SK-N-SH (cell line): ENCODE data around the gene NKX3-2. TPM values are rescaled to one million over a fixed set of nuclear protein-coding genes. Genes with fewer than 3 reads are reported as not detected.

Experiments
- CTCF ChIA-PET: fragments of 300-600, 350-600 bp; formaldehyde crosslinking; extraction: SDS; loops from one replicate; lab custom pipeline; 2021; lab: Yijun Ruan, JAX
- POLR2A ChIA-PET: fragments of 350-600 bp; sonication (Branson Sonifier 250); formaldehyde crosslinking; extraction: SDS; loops from one replicate; lab custom pipeline; 2020; ENCODE audit warnings: antibody characterized with exemption, inconsistent platforms; lab: Yijun Ruan, JAX
- DNase-seq: peaks from one replicate; pipeline ENCODE4 v3.0.0; 2012
- H2AFZ ChIP-seq: fragments of 200-600 bp; sonication (generic); 2 replicates; pipeline ENCODE4 v1.8.1; 2016; ENCODE audit warnings: antibody characterized with exemption, mild to moderate bottlenecking, low read depth
- H3F3A ChIP-seq: fragments of 200-600 bp; sonication (generic); replicated peaks from 2 replicates; pipeline ENCODE3; 2016; ENCODE audit warnings: antibody characterized with exemption, mild to moderate bottlenecking; ENCODE audit not compliant: insufficient read depth
- H3K27ac ChIP-seq, 2 experiments: fragments of 200-500 bp in 1 of 2; fragments of 200-600 bp in 1 of 2; sonication (Bioruptor generic) in 1 of 2; sonication (generic), shearing (Covaris generic) in 1 of 2; 2 replicates each; pipeline versions ENCODE4 v1.5.1 to v1.6.1; 2014 to 2016; ENCODE audit warnings: low read depth in 2 of 2, inconsistent platforms in 1 of 2, low read length in 1 of 2, mild to moderate bottlenecking in 1 of 2, mixed read lengths in 1 of 2
- H3K27me3 ChIP-seq: fragments of 200-600 bp; sonication (generic), shearing (Covaris generic); 2 replicates; pipeline ENCODE4 v1.6.1; 2016; ENCODE audit warnings: mixed run types; ENCODE audit not compliant: insufficient read depth
- H3K36me3 ChIP-seq, 2 experiments: fragments of 200-500 bp in 1 of 2; fragments of 200-600 bp in 1 of 2; sonication (Bioruptor generic) in 1 of 2; sonication (generic) in 1 of 2; replicated peaks in 1 of 2; 2 replicates each; pipeline versions ENCODE3 to v1.5.1; 2014 to 2016; ENCODE audit warnings: low read length in 1 of 2, mild to moderate bottlenecking in 1 of 2; ENCODE audit not compliant: insufficient read depth in 2 of 2, control insufficient read depth in 1 of 2
- H3K4me1 ChIP-seq, 2 experiments: fragments of 200-500 bp in 1 of 2; fragments of 200-600 bp in 1 of 2; sonication (Bioruptor generic) in 1 of 2; sonication (generic), shearing (Covaris generic) in 1 of 2; 2 replicates each; pipeline versions ENCODE4 v1.5.1 to v1.6.1; 2014 to 2016; ENCODE audit warnings: low read depth in 1 of 2, low read length in 1 of 2, mixed run types in 1 of 2; ENCODE audit not compliant: insufficient read depth in 2 of 2, control insufficient read depth in 1 of 2
- H3K4me2 ChIP-seq: fragments of 200-600 bp; sonication (generic), shearing (Covaris generic); 2 replicates; pipeline ENCODE4 v1.6.1; 2017; ENCODE audit warnings: mixed run types
- H3K4me3 ChIP-seq, 2 experiments: fragments of 200-500 bp in 1 of 2; fragments of 200-600 bp in 1 of 2; sonication (Bioruptor generic) in 1 of 2; sonication (generic), shearing (Covaris generic) in 1 of 2; 2 replicates each; pipeline versions ENCODE4 v1.5.1 to v1.8.1; 2014 to 2016; ENCODE audit warnings: low read depth in 2 of 2, inconsistent platforms in 1 of 2, low read length in 1 of 2, mild to moderate bottlenecking in 1 of 2, mixed read lengths in 1 of 2, moderate library complexity in 1 of 2
- H3K79me2 ChIP-seq: fragments of 200-600 bp; sonication (generic); 2 replicates; pipeline ENCODE4 v1.8.1; 2017; ENCODE audit warnings: mild to moderate bottlenecking; ENCODE audit not compliant: insufficient read depth
- H3K9ac ChIP-seq: fragments of 200-600 bp; sonication (generic); 2 replicates; pipeline ENCODE4 v1.6.1; 2017; ENCODE audit warnings: mixed run types
- H3K9me2 ChIP-seq: fragments of 200-600 bp; sonication (generic); 2 replicates; pipeline ENCODE4 v1.6.1; 2017; ENCODE audit warnings: mixed run types
- H3K9me3 ChIP-seq: fragments of 200-600 bp; sonication (generic); 2 replicates; pipeline ENCODE4 v1.6.1; 2017; ENCODE audit warnings: mixed run types, mild to moderate bottlenecking, moderate library complexity
- H4K20me1 ChIP-seq: fragments of 200-600 bp; sonication (generic); 2 replicates; pipeline ENCODE4 v1.6.1; 2017; ENCODE audit warnings: mild to moderate bottlenecking, mixed run types; ENCODE audit not compliant: insufficient read depth
- EP300 ChIP-seq, 2 experiments: IDR thresholded peaks; 2 replicates each; pipeline versions ENCODE4 v1.4.0 to v1.6.1; 2012; ENCODE audit warnings: borderline replicate concordance in 1 of 2, low read depth in 1 of 2, low read length in 1 of 2
- FOSL2 ChIP-seq: IDR thresholded peaks from 2 replicates; pipeline ENCODE4 v1.4.0; 2012; ENCODE audit warnings: low read depth, mild to moderate bottlenecking, moderate library complexity, borderline replicate concordance
- FOXJ3 ChIP-seq: sonication (generic); formaldehyde crosslinking; IDR thresholded peaks from 2 replicates; pipeline ENCODE4 v1.5.1; 2020; ENCODE audit warnings: mild to moderate bottlenecking, missing genetic modification reagents
- FOXM1 ChIP-seq: IDR thresholded peaks from 2 replicates; pipeline ENCODE4 v1.4.0; 2012; ENCODE audit warnings: low read depth, mild to moderate bottlenecking
- GABPA ChIP-seq: IDR thresholded peaks from 2 replicates; pipeline ENCODE4 v1.4.0; 2012; ENCODE audit warnings: low read depth, mild to moderate bottlenecking
- JUND ChIP-seq: IDR thresholded peaks from 2 replicates; pipeline ENCODE4 v1.4.0; 2012
- MEF2A ChIP-seq: IDR thresholded peaks from 2 replicates; pipeline ENCODE4 v1.4.0; 2012; ENCODE audit warnings: low read depth, borderline replicate concordance
- MXI1 ChIP-seq: IDR thresholded peaks from 2 replicates; pipeline ENCODE4 v1.6.1; 2012; ENCODE audit warnings: mild to moderate bottlenecking, low read depth, low read length, improper control_type of control experiment
- POLR2AphosphoS5 ChIP-seq: IDR thresholded peaks from 2 replicates; pipeline ENCODE4 v1.6.1; 2012; ENCODE audit warnings: low read depth, low read length
- RAD21 ChIP-seq: IDR thresholded peaks from 2 replicates; pipeline ENCODE4 v1.6.1; 2012; ENCODE audit warnings: mild to moderate bottlenecking, low read length
- RCOR1 ChIP-seq: fragments of 150-350 bp; IDR thresholded peaks from 2 replicates; pipeline ENCODE4 v1.6.1; 2017; ENCODE audit warnings: antibody characterized with exemption, low read length
- TAF1 ChIP-seq: IDR thresholded peaks from 2 replicates; pipeline ENCODE4 v1.6.1; 2012; ENCODE audit warnings: low read depth, mild to moderate bottlenecking, low read length, moderate library complexity, borderline replicate concordance
- TCF12 ChIP-seq: IDR thresholded peaks from 2 replicates; pipeline ENCODE4 v1.4.0; 2012
- TEAD4 ChIP-seq: IDR thresholded peaks from 2 replicates; pipeline ENCODE4 v1.4.0; 2012; ENCODE audit warnings: mild to moderate bottlenecking, borderline replicate concordance; ENCODE audit not compliant: insufficient read depth
- YY1 ChIP-seq: IDR thresholded peaks from 2 replicates; pipeline ENCODE4 v1.4.0; 2012; ENCODE audit warnings: low read depth, mild to moderate bottlenecking
- WGBS: methylation state at CpG from one replicate; pipeline ENCODE4 v1.1.6; 2017; ENCODE audit warnings: low lambda C conversion rate; 5-methylcytosine and 5-hydroxymethylcytosine counted together
- polyA plus RNA-seq, 3 experiments: library from polyadenylated mRNA; depleted of rRNA; stranded (reverse); fragments of >200 nt; gene quantifications; 2 replicates each; pipeline ENCODE4 v1.2.3, GENCODE V29; 2012
- TF ChIP-seq, protein P1 (sequence below): fragments of 150-350 bp; IDR thresholded peaks from 2 replicates; pipeline ENCODE4 v1.6.1; 2017; ENCODE audit warnings: antibody characterized with exemption, low read length, low read depth, borderline replicate concordance
- TF ChIP-seq, protein P2 (sequence below): IDR thresholded peaks from 2 replicates; pipeline ENCODE4 v1.6.1; 2012; ENCODE audit warnings: mild to moderate bottlenecking, low read depth, low read length, moderate library complexity
- TF ChIP-seq, protein P3 (sequence below): IDR thresholded peaks from 2 replicates; pipeline ENCODE4 v1.4.0; 2012; ENCODE audit warnings: low read depth, borderline replicate concordance
- TF ChIP-seq, protein P4 (sequence below): fragments of 150-350 bp; IDR thresholded peaks from 2 replicates; pipeline ENCODE4 v1.6.1; 2016; ENCODE audit warnings: mild to moderate bottlenecking, low read depth, low read length

The NKX3-2 gene
- polyA plus RNA-seq, 1 of the 3 experiments (the other 2 are of a cell fraction), result 0.15 TPM

DNA sequence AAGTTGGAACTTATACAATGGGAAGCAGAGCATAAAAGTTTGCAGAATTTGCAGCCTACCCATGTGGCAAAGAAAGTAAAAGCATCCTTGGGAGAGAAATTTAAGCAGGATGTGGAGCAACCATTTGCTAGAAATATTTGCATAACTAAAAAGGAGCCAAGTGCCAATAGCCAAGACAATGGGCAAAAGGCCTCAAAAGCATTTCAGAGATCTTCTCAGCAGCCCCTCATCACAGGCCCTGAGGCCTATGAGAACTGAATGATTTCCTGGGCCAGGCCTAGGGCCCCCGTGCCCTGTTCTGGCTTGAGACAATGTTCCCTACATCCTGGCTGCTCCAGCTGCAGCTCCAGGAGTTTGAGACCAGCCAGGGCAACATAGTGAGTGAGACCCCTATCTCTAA lies 34.9 kb downstream of the NKX3-2 start:
- Histone ChIP-seq H3K9ac (no peak overlapping the region), H3F3A (no peaks in the 10 kb centered on the region), H3K79me2 (no peaks in the 10 kb centered on the region), H3K4me2 (no peak overlapping the region), H3K9me3 (no peaks in the 10 kb centered on the region), H3K4me1 (no peaks in the 10 kb centered on the region), H3K4me3 (no peak overlapping the region), H3K27me3 (no peaks in the 10 kb centered on the region), H3K9me2 (no peaks in the 10 kb centered on the region; the same call in 1 of the 2 replicates), H3K27ac (no peak overlapping the region), H3K36me3 (no peaks in the 10 kb centered on the region), H2AFZ (no peak overlapping the region), H4K20me1 (no peaks in the 10 kb centered on the region)
- WGBS, result 20% methylated on average over 1 of the region's 1 CpG
- no peak for TF ChIP-seq JUND
- TF ChIP-seq, protein P1, sequence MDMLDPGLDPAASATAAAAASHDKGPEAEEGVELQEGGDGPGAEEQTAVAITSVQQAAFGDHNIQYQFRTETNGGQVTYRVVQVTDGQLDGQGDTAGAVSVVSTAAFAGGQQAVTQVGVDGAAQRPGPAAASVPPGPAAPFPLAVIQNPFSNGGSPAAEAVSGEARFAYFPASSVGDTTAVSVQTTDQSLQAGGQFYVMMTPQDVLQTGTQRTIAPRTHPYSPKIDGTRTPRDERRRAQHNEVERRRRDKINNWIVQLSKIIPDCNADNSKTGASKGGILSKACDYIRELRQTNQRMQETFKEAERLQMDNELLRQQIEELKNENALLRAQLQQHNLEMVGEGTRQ, result no peak
- no peak for TF ChIP-seq POLR2AphosphoS5
- TF ChIP-seq FOSL2, result no peak
- no peak for TF ChIP-seq FOXJ3 (CRISPR knock-in tag)
- TF ChIP-seq, protein P2, sequence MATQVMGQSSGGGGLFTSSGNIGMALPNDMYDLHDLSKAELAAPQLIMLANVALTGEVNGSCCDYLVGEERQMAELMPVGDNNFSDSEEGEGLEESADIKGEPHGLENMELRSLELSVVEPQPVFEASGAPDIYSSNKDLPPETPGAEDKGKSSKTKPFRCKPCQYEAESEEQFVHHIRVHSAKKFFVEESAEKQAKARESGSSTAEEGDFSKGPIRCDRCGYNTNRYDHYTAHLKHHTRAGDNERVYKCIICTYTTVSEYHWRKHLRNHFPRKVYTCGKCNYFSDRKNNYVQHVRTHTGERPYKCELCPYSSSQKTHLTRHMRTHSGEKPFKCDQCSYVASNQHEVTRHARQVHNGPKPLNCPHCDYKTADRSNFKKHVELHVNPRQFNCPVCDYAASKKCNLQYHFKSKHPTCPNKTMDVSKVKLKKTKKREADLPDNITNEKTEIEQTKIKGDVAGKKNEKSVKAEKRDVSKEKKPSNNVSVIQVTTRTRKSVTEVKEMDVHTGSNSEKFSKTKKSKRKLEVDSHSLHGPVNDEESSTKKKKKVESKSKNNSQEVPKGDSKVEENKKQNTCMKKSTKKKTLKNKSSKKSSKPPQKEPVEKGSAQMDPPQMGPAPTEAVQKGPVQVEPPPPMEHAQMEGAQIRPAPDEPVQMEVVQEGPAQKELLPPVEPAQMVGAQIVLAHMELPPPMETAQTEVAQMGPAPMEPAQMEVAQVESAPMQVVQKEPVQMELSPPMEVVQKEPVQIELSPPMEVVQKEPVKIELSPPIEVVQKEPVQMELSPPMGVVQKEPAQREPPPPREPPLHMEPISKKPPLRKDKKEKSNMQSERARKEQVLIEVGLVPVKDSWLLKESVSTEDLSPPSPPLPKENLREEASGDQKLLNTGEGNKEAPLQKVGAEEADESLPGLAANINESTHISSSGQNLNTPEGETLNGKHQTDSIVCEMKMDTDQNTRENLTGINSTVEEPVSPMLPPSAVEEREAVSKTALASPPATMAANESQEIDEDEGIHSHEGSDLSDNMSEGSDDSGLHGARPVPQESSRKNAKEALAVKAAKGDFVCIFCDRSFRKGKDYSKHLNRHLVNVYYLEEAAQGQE, result no peak
- TF ChIP-seq TCF12, result no peak
- no peak for TF ChIP-seq TAF1
- DNase-seq, result no peak
- CTCF ChIA-PET, result no interaction called here
- POLR2A ChIA-PET, result no interaction called here

DNA sequence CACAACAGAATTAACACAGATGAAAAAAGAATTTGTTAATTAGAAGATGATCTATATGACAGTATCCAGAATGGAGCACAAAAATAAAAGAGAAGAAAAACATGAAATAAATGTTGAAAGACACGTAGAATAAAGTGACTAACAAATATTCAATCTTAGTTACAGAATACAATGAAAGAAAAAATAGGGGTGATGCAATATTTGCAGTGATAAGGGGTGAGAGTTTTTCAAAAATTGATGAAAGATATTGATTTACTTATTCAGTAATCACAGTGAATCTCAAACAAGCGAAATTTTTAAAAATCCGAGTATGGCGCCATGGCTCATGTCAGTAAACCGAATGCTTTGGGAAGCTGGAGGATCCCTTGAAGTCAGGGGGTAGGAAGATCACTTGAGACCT lies 39.9 kb downstream of the NKX3-2 start:
- no peak overlapping the region for H3K4me3 ChIP-seq
- no peaks in the 10 kb centered on the region for H4K20me1 ChIP-seq
- peaks cover 23% of the 10 kb centered on the region; the same call in 1 of the 2 replicates for H3K27me3 ChIP-seq
- no peaks in the 10 kb centered on the region for H3K36me3 ChIP-seq
- H3K9ac ChIP-seq, result no peak overlapping the region
- POLR2A ChIA-PET, result no interaction called here
- WGBS, result 66% methylated on average over 5 of the region's 5 CpGs
- no peaks in the 10 kb centered on the region for H3F3A ChIP-seq
- no peak overlapping the region for H3K27ac ChIP-seq
- DNase-seq, result no peak
- no peaks in the 10 kb centered on the region for H3K79me2 ChIP-seq
- no peaks in the 10 kb centered on the region; the same call in 1 of the 2 replicates for H3K9me2 ChIP-seq
- no peaks in the 10 kb centered on the region for H3K4me1 ChIP-seq
- CTCF ChIA-PET, result no interaction called here
- no peak overlapping the region for H2AFZ ChIP-seq
- no peaks in the 10 kb centered on the region for H3K9me3 ChIP-seq
- H3K4me2 ChIP-seq, result no peak overlapping the region
- no peak for TF ChIP-seq TAF1
- TF ChIP-seq, protein P3, sequence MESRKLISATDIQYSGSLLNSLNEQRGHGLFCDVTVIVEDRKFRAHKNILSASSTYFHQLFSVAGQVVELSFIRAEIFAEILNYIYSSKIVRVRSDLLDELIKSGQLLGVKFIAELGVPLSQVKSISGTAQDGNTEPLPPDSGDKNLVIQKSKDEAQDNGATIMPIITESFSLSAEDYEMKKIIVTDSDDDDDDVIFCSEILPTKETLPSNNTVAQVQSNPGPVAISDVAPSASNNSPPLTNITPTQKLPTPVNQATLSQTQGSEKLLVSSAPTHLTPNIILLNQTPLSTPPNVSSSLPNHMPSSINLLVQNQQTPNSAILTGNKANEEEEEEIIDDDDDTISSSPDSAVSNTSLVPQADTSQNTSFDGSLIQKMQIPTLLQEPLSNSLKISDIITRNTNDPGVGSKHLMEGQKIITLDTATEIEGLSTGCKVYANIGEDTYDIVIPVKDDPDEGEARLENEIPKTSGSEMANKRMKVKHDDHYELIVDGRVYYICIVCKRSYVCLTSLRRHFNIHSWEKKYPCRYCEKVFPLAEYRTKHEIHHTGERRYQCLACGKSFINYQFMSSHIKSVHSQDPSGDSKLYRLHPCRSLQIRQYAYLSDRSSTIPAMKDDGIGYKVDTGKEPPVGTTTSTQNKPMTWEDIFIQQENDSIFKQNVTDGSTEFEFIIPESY, result no peak
- no peak for TF ChIP-seq FOXM1
- no peak for TF ChIP-seq RAD21
- TF ChIP-seq GABPA, result no peak
- TF ChIP-seq, protein P1, result no peak
- no peak for TF ChIP-seq FOSL2
- TF ChIP-seq TEAD4, result no peak
- no peak for TF ChIP-seq YY1
- TF ChIP-seq MEF2A, result no peak
- TF ChIP-seq EP300 (IDR thresholded peaks at IDR 0.05; ENCODE audit: borderline replicate concordance in 1 of 2, low read depth in 1 of 2, low read length in 1 of 2), result no peak
- TF ChIP-seq FOXJ3 (CRISPR knock-in tag), result no peak
- TF ChIP-seq, protein P4, sequence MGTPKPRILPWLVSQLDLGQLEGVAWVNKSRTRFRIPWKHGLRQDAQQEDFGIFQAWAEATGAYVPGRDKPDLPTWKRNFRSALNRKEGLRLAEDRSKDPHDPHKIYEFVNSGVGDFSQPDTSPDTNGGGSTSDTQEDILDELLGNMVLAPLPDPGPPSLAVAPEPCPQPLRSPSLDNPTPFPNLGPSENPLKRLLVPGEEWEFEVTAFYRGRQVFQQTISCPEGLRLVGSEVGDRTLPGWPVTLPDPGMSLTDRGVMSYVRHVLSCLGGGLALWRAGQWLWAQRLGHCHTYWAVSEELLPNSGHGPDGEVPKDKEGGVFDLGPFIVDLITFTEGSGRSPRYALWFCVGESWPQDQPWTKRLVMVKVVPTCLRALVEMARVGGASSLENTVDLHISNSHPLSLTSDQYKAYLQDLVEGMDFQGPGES, result no peak
- TF ChIP-seq RCOR1, result no peak
- TF ChIP-seq MXI1, result no peak
- TF ChIP-seq JUND, result no peak
